ENCODE measurements around the gene GPR21.

DNA sequence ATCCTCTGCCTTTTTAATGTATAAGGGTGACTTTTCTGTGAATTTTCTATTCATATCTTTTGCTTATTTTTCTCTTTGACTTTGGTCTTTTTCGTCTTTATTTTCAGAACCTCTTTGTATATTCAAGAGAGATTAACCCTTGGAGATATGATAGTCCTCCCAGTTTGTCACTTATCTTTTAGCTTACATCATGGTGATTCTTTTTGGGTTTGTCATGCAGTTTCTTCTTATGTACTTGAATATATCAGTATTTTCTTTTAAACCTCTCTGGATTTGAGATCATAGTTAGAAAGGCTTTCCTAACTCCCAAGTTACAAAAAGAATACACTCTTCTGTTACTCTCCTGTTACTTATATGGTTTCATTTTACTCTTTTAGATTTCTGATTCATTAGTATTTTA lies 27.5 kb upstream of the GPR21 start:
- TF ChIP-seq, protein P1, sequence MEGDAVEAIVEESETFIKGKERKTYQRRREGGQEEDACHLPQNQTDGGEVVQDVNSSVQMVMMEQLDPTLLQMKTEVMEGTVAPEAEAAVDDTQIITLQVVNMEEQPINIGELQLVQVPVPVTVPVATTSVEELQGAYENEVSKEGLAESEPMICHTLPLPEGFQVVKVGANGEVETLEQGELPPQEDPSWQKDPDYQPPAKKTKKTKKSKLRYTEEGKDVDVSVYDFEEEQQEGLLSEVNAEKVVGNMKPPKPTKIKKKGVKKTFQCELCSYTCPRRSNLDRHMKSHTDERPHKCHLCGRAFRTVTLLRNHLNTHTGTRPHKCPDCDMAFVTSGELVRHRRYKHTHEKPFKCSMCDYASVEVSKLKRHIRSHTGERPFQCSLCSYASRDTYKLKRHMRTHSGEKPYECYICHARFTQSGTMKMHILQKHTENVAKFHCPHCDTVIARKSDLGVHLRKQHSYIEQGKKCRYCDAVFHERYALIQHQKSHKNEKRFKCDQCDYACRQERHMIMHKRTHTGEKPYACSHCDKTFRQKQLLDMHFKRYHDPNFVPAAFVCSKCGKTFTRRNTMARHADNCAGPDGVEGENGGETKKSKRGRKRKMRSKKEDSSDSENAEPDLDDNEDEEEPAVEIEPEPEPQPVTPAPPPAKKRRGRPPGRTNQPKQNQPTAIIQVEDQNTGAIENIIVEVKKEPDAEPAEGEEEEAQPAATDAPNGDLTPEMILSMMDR (conservative IDR thresholded peaks at IDR 0.05; ENCODE audit: low read length), result no peak
- no peak for TF ChIP-seq EZH2phosphoT487 (IDR thresholded peaks at IDR 0.05; ENCODE audit: borderline replicate concordance)

All from Loucy (cell line).